Glutamatergic neuron (in vitro differentiated cells): ENCODE measurements around the gene GFPT2. TPM values are rescaled to one million over a fixed set of nuclear protein-coding genes. Genes with fewer than 3 reads are reported as not detected.

ENCODE experiments used
- DNase-seq: peaks from one replicate; pipeline ENCODE4 v3.0.0; 2022
- H3K27ac Mint-ChIP-seq: one replicate; pipeline ENCODE4 v1.8.0; 2020; ENCODE audit warnings: mild to moderate bottlenecking, mixed read lengths, inconsistent platforms; ENCODE audit not compliant: unreplicated experiment
- H3K27me3 Mint-ChIP-seq: one replicate; pipeline ENCODE4 v1.8.0; 2020; ENCODE audit warnings: mild to moderate bottlenecking, moderate library complexity, mixed read lengths, inconsistent platforms; ENCODE audit not compliant: unreplicated experiment
- H3K36me3 Mint-ChIP-seq: one replicate; pipeline ENCODE4 v1.8.0; 2020; ENCODE audit warnings: mild to moderate bottlenecking, mixed read lengths, inconsistent platforms; ENCODE audit not compliant: unreplicated experiment
- H3K4me1 Mint-ChIP-seq: one replicate; pipeline ENCODE4 v1.8.0; 2020; ENCODE audit warnings: mild to moderate bottlenecking, low read depth, mixed read lengths, inconsistent platforms; ENCODE audit not compliant: unreplicated experiment
- H3K4me3 Mint-ChIP-seq: one replicate; pipeline ENCODE4 v1.8.0; 2020; ENCODE audit warnings: mild to moderate bottlenecking, mixed read lengths, inconsistent platforms; ENCODE audit not compliant: unreplicated experiment
- H3K9me3 Mint-ChIP-seq: one replicate; pipeline ENCODE4 v1.8.0; 2020; ENCODE audit warnings: mild to moderate bottlenecking, moderate library complexity, mixed read lengths, inconsistent platforms; ENCODE audit not compliant: unreplicated experiment
- total RNA-seq: library from RNA; stranded (reverse); fragmentation: NEBNext Ultra II Directional; extraction: Animal tissue kit (Norgen Biotek cat#: 25700); gene quantifications from one replicate; pipeline ENCODE4 v1.2.1, GENCODE V29; 2021; ENCODE audit not compliant: unreplicated experiment
- TF ChIP-seq, protein P1 (sequence below): fragments of 200-600 bp; sonication (generic); IDR thresholded peaks from one replicate; pipeline ENCODE4 v1.5.0; 2021; ENCODE audit not compliant: partially characterized antibody, unreplicated experiment

The GFPT2 gene
- total RNA-seq, 1 donor from 2014 or later, result 11.6 TPM

DNA sequence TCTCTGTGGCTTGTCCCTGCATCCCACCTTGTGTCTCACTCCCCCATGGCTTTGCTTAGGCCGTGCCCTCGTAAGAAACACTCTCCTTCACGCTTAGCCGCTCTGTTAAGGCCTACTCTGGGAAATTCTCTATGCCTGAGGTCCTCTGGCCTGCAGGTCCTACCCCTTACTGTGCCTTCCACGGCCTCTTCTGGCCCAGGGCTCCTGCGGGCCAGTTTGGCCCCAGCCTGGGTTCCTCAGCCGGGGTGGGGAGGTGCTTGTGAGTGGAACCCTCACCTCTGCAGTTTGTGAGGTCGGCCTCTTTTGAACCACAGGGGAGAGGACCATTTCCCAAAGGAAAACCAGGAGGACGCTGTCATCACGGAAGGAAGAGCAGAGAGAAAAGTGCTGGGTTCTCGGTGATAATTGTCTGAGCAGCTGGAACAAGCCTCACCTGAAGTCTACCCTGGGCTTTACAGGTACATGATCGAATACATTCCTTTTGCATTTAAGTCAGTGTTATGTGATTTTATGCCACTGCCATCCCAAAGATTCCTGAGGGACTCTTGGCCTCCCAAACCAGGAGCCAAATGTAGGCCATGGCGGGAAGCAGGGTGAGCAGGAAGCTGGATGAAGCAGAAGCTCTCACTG lies 28.8 kb upstream of the GFPT2 start:
- H3K4me3 Mint-ChIP-seq, result no peak overlapping the region
- H3K36me3 Mint-ChIP-seq, result no peaks in the 10 kb centered on the region
- DNase-seq, result no peak
- H3K4me1 Mint-ChIP-seq, result peaks cover 2% of the 10 kb centered on the region
- H3K27ac Mint-ChIP-seq, result no peak overlapping the region
- peaks cover 2% of the 10 kb centered on the region for H3K27me3 Mint-ChIP-seq
- H3K9me3 Mint-ChIP-seq, result peaks cover 1% of the 10 kb centered on the region
- TF ChIP-seq, protein P1, sequence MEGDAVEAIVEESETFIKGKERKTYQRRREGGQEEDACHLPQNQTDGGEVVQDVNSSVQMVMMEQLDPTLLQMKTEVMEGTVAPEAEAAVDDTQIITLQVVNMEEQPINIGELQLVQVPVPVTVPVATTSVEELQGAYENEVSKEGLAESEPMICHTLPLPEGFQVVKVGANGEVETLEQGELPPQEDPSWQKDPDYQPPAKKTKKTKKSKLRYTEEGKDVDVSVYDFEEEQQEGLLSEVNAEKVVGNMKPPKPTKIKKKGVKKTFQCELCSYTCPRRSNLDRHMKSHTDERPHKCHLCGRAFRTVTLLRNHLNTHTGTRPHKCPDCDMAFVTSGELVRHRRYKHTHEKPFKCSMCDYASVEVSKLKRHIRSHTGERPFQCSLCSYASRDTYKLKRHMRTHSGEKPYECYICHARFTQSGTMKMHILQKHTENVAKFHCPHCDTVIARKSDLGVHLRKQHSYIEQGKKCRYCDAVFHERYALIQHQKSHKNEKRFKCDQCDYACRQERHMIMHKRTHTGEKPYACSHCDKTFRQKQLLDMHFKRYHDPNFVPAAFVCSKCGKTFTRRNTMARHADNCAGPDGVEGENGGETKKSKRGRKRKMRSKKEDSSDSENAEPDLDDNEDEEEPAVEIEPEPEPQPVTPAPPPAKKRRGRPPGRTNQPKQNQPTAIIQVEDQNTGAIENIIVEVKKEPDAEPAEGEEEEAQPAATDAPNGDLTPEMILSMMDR, result no peak

DNA sequence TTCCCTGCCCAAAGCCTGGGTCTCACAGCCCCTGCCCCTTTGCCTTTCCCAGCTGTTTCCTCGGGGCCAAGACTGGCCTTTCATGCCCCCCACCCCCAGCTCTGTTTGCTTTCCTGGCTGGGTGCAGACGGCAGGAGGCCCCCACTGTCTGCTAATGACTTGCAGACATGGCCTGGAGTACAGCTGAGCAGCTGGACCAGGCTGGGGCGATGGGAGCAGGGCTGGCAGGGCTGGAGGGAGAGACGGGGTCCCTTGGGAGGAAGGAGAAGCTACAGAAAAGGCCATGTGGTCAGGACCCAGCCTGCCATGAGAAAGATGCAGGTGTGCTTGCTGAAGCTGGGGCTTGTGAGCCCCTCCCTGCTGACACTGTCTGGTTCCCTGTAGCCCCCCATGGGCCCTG lies 28.3 kb upstream of the GFPT2 start:
- H3K9me3 Mint-ChIP-seq, result peaks cover 1% of the 10 kb centered on the region
- peaks cover 4% of the 10 kb centered on the region for H3K27me3 Mint-ChIP-seq
- TF ChIP-seq, protein P1, result no peak
- H3K4me1 Mint-ChIP-seq, result peaks cover 2% of the 10 kb centered on the region
- H3K4me3 Mint-ChIP-seq, result no peak overlapping the region
- peak; percentile 47 for DNase-seq
- H3K27ac Mint-ChIP-seq, result no peak overlapping the region
- H3K36me3 Mint-ChIP-seq, result no peaks in the 10 kb centered on the region

DNA sequence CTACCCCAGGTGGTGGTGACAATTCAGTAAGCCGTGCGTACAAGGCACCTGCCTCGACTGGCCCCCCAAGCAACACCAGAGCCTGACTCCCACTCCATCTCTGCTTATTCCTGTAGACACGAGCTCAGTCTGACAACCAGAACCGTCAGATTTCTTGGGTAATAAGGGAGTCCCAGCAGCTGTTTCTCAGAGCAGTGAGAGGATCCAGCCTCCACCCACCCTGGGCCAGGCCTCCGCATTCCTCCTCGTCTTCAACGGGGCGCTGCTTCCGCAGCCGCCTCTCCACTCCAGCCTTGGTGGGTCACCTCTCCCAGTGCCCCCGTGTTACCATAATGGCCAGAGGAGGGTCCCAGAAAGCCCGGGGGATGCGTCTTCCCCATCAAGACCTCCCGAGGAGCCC lies 27.7 kb upstream of the GFPT2 start:
- no peak for DNase-seq

DNA sequence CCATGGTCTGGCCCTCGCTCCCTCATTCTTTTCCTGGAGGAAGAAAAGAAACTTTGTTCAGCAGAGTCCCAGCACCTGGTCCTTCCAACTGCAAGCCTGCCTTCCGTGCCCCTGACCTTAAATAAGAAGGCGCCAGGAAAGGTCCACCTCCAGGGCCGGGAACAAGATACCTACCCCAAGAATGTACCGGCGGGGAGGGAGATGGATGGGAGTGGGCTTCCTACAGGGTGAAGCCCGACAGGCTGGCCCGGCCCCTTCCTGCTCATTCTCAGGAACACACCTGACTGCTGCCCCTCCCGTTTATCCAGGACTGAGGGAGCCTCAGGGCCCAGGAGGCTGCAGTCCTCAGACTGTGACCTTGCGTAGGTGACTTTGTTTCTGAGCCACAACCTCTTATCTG lies 27.3 kb upstream of the GFPT2 start:
- Mint-ChIP-seq H3K4me1 (peaks cover 2% of the 10 kb centered on the region), H3K4me3 (no peak overlapping the region), H3K9me3 (peaks cover under 1% of the 10 kb centered on the region), H3K27me3 (peaks cover 4% of the 10 kb centered on the region), H3K27ac (no peak overlapping the region), H3K36me3 (no peaks in the 10 kb centered on the region)
- TF ChIP-seq, protein P1, result no peak
- no peak for DNase-seq

More for the DNA sequence above, 27.7 kb upstream of the GFPT2 start:
- Mint-ChIP-seq H3K4me1 (peaks cover 2% of the 10 kb centered on the region), H3K4me3 (no peak overlapping the region), H3K9me3 (peaks cover 1% of the 10 kb centered on the region), H3K27ac (no peak overlapping the region), H3K36me3 (no peaks in the 10 kb centered on the region), H3K27me3 (peaks cover 4% of the 10 kb centered on the region)
- TF ChIP-seq, protein P1, result no peak

DNA sequence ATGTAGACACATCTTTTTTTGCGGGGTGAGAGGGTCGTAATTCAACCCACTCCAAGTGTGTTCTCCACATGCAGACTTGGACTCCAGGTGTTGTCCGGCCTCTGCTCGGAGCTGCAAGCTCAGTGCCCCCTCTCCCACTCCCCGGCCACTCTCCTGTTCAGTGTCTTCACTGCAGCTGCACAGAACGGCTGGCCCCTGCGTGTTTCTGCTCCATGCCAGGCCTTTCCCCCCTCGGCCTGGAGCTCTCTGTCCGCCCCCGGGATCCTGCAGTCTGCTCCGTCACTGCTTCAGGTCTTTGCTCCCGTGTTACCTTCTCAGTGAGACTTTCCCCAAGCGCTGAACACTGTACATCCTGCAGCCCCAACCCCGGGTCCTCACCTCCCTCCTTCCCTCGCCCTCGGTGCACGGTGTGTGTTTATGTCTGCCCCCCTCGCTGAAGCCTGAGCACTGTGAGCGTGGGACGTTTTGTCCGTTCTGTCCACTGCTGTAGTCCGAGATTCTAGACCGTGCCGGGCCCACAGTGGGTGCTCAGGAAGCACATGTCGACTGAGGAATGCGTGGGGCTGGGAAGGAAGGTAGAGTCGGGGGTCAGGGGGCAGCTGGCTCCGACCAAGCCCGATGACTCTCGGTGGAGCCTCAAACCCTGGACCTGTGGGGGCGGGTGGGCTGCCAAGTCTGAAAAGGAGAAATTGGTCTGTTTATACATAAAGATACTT lies 26.4 kb upstream of the GFPT2 start:
- no peak overlapping the region for H3K27ac Mint-ChIP-seq
- H3K36me3 Mint-ChIP-seq, result no peaks in the 10 kb centered on the region
- peaks cover 2% of the 10 kb centered on the region for H3K4me1 Mint-ChIP-seq
- TF ChIP-seq, protein P1, result no peak
- H3K27me3 Mint-ChIP-seq, result peaks cover 4% of the 10 kb centered on the region
- H3K4me3 Mint-ChIP-seq, result no peak overlapping the region
- H3K9me3 Mint-ChIP-seq, result peaks cover 1% of the 10 kb centered on the region
- no peak for DNase-seq
